ENCODE data around the gene PTPN11.
"Not testable (repeated sequence)": the region's sequence is repeated elsewhere in the genome, so short reads cannot be mapped to it uniquely, and the experiment has no call there.

Gene PTPN11

DNA sequence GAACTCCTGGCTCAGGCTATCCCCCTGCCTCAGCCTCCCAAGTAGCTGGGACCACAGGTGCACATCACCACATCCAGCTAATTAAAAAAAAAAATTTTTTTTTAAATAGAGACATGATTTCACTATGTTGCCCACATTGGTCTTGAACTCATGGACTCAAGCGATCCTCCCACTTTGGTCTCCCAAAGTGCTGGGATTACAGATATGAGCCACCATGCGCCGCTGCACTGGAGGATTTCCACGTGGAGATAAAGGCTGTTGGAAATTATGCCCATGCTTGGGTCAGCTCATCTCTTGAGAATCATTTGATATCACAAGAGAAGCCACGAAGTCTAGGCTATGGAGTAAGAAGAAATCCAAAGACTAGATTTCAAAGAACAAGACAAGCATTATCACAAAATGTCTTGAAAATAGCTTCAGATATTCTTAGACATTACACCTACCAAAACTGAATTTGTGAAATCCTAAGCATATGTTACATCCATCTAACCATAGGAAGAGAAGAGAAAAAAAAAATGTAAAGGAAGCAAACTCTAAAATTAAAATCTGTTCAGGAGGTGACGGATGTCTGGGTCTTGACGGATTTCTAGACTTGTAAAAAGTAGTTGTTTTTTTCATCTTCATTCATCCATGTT lies 99.1 kb downstream of the PTPN11 start:
- no peak for DNase-seq

DNA sequence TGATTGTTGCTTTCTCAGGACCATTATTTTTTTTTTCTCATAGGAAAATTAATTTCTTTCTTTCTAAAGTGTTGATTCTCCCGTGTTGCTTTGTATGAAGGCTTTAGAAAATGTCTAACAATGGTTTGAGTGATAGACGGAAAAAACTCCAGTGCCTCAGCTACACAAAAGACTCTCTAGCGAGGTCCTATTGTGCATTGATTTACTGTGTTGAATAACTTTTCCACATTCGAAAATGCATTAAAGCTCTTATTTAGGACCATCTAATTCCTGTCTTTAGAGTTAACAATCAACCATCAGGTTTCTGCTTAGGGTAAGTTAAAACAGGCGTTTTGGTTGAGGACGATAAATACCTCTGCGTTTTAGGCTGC lies 99.6 kb downstream of the PTPN11 start:
- DNase-seq, result no peak

DNA sequence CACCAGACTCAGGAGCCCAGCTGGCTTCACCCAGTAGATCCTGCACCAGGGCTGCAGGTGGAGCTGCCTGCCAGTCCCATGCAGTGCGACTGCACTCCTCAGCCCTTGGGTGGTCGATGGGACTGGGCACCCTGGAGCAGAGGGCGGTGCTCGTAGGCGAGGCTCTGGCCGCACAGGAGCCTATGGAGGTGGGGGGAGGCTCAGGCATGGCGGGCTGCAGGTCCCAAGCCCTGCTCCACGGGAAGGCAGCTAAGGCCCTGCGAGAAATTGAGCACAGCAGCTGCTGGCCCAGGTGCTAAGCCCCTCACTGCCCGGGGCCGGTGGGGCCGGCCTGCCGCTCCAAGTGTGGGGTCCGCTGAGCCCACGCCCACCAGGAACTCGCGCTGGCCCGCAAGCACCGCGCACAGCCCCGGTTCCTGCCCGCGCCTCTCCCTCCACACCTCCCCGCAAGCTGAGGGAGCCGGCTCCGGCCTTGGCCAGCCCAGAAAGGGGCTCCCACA lies 101.1 kb downstream of the PTPN11 start:
- DNase-seq, result not testable (repeated sequence)

DNA sequence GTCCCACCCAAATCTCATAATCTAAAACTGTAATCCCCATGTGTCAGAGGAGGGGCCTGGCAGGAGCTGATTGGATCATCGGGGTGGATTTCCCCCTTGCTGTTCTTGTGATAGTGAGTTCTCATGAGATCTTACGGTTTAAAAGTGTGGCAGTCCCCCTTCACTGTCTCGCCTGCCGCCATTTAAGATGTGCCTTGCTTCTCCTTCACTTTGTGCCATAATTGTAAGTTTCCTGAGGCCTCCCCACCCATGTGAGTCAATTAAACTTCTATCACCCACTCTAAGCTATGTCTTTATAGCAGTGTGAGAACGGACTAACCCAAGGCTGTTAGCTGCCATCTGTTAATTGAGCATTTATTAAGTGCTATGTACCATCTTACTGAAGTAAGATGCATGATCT lies 105.1 kb downstream of the PTPN11 start:
- DNase-seq, result no peak

DNA sequence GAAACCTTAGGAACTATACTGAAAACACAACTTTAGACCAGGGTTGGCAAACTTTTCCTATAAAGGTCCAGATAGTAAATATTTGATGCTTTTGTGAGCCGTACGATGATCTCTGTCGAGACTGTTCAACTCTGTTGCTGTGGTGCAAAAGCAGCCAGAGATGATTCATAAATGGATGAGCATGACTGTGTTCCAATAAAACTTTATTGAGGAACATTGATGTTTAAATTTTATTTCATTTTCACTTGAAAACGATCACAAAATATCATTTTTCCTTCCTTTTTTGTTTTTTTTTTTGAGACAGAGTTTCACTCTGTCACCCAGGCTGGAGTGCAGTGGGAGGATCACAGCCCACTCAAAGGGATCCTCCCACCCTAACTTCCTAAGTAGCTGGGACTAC lies 105.5 kb downstream of the PTPN11 start:
- DNase-seq, result no peak

DNA sequence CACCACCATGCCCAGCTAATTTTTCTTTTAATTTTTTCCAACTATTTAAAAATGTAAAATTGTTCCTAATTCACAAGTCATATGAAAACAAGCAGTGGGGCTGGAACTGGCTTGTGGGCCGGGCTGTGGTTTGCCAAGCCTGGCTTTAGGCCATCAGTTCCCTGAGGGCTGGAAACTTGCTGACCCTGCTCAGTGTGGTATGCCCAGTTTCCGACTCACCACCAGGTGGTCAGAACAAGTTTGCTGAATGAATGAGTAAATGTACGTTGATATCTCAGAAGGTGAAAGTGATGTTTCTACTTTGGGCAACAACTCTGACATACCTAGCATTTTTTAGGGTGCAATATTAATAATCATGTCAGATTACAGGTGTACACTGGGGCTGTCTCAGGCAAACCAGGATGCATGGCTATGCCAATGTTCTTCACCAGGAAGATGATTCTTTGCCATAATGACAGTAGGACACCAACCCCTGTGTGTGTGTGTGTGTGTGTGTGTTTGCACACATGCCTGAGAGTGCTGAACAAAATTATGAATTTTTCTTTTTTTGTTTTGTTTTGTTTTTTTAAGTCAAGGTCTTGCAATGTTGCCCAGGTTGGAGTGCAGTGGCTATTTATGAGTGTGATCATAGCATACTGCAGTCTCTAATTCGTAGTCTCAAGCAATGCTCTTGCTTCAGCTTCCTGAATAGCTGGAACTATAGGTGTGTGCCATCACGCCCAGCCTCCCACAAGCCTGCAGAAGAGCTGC lies 106.1 kb downstream of the PTPN11 start:
- no peak for DNase-seq

DNA sequence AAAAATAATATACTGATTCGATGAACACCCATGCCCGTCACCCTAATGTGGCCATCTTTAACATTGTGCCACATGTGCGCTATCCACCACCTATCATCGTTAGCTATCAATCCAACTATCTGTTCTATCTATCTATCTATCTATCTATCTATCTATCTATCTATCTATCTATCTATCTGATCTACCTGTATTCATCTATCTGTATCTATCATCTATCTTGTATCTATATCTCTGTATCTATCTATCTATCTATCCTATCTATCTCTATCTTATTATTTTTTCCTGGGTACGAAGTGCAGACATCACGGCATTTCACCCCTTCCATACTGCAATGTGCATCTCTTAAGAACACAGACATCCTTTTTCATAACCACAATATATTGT lies 106.7 kb downstream of the PTPN11 start:
- DNase-seq, result no peak

DNA sequence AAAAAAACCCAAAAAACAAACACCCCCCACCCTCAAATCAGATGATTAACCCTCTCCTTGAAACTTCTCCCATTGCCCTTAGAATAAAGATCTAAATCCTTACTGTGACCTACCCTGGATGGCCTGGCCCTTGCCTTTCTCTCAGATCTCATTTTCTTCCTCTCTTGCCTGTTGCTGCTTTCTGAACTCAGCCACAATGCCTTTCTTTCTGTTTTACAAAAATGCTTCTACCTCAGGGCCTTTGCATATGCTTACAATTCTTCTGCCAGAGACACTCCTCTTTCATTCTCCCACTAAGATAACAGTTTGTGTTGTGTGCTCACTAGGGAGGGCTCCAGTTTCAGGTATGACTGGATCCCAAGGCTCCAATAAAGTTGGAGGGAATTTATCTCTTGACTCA lies 108.3 kb downstream of the PTPN11 start:
- no peak for DNase-seq

DNA sequence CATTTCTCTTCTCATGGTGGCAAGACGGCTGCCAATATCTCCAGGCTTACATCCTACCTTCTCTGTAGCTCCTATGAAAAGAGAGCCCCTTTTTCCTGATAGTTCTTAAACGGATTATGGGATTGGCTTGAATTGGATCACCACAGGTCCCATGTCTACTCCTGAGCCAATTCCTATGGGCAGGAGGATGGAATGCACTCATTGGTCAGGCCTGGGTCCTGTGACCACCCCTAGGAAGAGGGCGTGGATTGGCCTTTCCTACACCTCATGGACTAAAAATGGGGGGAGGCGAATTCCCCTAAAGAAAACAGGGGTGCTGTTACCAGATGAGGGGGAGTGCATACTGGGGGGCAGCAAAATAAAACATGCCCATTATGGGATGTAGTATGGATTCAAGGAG lies 108.8 kb downstream of the PTPN11 start:
- DNase-seq, result no peak

DNA sequence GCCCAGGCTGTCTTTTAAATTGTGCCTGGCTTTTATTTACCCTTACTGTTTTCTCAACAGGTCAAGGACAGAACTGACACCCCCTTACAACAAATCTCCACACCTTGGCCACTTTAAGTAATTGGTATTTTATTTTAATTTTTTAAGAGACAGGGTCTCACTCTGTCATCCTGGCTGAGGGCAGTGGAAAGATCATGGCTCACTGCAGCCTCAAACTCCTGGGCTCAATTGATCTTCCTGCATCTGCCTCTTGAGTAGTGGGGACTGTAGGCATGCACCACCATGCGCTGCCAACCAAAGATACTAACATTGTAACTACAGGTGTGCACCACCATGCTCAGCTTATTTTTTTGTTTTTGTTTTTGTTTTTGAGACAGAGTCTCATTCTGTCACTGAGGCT lies 109.8 kb downstream of the PTPN11 start:
- DNase-seq, result no peak

DNA sequence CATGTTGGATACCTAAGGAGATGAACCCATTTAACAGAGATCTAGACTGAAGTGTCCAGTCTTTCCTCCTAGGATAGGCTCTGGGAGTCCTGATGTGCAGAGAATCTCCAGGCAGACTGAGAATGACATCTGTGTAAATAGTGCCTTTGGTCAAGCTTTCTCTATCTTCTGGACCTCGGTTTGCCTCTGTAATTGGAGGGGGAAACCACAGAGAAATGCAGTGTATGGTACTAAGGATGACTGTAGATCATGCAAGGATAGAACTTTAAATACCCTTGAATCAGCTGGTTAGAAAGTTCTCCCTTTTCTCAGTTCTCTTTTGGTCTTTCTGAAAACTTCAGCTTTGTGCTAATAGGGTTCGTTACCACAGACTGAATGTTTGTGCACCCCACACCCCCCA lies 112.2 kb downstream of the PTPN11 start:
- DNase-seq, result no peak

DNA sequence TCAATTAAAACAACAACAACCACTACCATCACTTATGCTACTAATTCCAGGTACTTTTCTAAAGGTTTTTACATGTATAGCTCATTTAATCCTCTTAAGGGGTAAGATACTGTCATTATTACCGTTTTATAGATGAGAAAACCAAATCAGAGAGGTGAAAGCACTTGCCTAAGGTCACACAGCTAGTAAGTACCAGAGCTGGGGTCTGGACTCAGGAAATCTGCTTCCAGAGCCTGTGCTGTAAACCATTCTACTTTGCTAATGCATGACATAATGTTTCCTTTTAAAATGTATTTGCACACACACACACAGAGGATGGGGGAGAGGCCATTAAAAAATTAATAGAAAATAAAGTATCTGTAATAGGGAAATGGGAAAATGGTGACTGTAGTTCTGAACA lies 113.4 kb downstream of the PTPN11 start:
- no peak for DNase-seq

DNA sequence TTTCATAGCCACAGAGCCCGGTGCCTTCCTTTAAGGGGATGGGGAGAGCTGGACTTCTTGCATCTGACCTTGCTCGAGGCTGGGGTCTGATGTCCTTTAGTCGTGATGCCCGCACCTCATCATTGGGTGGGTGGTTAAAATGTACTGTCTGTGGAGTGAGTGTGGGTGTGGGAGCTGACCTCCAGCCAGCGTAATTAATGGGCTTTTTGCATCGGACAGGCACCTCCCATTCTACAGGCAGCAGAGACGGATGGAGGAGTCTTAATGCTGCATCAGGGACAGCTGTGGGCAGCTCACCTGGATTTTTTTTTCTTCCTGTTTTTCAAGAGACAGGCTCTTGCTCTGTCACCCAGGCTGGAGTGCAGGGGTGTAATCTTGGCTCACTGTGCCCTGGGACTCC lies 114.8 kb downstream of the PTPN11 start:
- DNase-seq, result no peak

DNA sequence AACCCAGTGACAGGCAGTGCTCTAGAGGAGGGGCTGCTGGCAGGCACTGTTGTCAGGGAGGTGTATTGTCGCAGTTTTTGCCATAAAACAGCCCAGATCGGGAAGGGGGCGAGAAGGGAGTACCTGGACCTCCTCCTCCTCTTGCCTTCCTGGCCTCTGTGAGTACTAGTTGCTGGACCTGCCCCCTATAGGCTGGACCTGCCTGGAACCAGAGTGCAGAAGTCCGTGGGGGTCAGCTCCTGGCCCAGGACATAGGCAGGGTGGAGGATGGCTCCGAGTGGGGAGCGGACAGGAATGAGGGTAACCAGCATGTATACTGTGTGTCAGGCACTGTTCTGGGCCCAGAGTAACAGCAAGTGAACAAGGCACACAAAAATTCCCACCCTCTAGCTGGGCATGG lies 116.3 kb downstream of the PTPN11 start:
- DNase-seq, result no peak

DNA sequence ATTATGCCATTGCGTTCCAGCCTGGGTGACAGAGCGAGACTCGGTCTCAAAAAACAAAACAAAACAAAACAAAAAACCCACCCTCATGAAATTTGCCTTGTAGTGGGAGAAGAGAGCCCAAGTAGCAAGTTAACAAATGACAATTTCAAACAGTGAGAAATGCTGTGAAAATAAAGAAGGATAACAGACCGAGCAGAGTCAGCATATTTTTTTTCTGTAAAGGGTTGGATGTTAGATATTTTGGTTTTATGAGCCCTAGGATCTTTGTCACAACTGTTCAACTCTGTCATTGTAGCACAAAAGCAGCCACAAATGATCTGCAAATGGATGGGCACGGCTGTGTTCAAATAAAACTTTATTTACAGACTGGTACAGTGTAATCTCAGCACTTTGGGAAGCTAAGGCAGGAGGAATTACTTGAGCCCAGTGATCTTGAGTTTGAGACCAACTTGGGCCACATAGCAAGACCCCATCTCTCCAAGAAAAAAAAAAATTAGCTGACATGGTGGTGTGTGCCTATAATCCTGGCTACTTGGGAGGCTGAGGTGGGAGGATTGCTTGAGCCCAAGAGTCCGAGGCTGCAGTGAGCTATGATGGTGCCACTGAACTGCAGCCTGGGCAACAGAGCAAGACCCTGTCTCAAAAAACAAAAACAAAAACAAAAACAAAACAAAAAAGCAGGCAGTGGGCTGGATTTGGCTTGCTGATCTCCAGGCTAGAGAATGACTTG lies 117.1 kb downstream of the PTPN11 start:
- DNase-seq, result no peak

DNA sequence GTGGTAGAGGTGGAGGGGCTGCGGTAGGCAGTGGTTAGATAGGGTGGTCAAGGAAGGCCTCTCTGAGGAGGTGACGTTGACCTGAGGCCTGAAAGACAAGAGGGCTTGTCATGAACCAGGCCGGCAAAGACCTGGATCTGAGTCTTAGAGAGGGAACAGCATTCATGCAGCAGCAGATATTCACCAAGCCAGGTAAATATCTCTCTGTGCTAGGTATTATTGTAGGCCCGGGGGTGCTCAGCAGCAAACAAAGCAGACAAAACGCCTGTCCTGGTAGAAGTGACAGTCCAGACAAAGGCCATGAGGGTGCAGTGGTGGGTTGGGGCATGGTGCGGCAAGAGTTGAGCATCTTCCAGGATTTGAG lies 117.6 kb downstream of the PTPN11 start:
- no peak for DNase-seq

DNA sequence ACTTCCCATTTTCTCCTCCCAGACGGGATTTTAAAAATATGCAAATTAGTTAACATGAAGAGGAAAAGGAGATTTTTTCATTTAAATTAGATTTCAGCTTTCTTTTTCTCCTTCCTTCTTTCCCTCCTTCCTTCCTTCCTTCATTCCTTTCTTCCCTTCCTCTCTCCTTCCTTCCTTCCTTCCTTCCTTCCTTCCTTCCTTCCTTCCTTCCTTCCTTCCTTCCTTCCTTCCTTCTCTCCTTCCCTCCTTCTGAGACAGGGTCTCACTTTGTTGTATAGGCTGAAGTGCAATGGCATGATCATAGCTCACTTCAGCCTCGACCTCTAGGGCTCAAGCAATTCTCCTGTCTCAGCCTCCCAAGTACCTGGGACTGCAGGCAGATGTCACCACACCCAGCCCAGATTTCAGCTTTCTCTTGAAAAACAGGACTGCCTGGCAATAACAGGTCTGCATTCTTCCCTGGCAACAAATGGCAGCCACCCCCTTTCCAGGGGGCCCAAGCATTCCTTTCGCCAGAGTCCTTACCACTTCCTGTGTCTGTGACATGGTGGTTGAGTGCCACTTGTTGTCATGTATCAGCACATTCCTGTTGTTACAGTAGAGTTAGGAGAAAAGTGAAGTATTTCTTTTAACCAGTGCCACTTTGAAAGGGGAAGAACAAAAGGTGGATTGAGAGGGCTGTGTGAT lies 119.1 kb downstream of the PTPN11 start:
- no peak for DNase-seq

DNA sequence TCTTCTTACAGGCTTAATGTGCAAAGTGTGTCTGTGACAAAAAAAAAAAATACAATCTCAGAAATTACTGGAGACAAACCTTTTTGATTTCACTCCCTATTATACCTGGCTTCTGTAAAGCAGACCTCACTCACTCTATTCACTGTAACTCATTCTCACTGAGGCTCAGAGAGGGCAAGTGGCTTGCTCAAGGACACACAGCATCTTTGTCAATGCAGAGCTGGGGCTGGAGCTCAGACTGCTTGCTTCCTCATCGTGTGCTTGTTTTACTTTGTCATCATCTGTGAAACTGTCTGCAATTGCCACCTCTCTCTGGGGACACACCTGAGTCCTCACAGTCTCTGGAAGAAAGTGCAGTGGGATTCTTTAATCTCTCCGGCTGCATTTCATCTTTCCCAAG lies 120.0 kb downstream of the PTPN11 start:
- no peak for DNase-seq

DNA sequence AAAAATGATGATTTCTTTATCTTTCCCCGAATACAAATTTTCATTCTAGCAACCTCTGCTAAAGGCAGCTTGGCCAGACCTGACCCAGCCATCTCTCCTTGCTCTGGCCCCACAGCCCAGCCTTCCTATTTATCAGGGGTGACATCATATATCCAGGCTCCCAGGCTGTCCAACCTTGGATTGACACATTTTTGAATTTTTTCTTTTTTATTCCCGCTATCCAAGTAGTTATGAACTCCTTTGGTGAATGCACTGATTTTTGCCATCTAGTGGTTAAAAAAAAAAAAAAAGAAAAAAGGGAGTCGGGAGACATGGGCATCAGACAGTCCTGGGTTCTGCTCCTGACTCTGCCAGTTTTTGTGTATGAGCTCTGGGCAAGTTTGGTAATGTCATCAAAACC lies 120.5 kb downstream of the PTPN11 start:
- no peak for DNase-seq

DNA sequence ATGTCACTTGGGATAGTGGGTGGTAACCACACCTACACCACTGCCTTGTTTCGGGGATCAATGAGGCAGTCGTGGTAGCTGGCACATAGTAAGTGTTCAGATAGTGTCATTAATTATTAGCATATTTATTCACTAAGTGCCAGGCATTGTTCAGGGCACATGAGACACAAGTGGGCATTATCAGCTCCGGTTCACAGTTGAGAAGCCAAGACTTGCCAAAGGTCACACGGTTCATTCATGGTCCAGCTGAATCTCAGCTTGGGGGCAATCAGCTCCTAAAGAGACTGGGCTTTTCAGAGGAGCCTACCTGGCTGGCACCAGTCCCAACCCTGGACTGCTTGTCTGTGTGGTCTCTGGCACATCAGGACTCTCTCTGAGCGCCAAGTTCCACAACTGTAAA lies 121.3 kb downstream of the PTPN11 start:
- DNase-seq, result no peak

DNA sequence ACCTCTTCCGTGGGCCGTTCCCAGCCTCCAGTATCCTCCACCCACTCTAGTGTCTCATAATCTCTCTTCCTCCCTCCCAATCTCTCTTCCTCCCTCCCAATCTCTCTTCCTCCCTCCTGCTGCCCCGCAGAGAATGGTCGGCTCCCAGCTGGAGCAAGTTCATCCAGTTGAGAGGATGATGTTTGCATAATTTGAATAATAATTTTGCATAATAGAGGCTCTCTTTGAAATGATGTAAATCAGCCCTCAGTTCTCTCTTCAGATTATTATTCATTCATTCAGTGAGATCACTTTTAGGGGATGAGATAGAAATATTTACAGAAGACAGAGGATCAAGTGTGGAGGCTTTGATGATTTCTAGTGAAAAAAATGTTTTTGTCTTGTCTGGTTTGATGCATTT lies 125.0 kb downstream of the PTPN11 start:
- DNase-seq, result no peak

DNA sequence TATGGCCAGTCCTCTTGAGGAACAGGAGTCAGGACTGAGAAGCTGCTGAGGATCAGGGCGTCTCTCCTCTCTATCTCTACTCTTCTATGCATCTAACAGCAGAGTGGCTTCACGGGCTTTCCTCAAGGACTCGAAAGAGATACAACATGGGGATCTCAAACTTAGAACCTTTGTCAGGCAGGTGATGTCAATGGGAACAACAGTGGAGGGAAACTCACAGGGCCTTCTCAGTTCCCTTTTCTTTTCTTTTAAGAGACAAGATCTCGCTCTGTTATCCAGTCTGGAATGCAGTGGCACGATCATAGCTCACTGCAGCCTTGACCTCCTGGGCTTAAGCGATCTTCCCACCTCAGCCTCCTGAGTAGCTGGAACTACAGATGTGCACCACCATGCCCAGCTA lies 127.6 kb downstream of the PTPN11 start:
- DNase-seq, result no peak

DNA sequence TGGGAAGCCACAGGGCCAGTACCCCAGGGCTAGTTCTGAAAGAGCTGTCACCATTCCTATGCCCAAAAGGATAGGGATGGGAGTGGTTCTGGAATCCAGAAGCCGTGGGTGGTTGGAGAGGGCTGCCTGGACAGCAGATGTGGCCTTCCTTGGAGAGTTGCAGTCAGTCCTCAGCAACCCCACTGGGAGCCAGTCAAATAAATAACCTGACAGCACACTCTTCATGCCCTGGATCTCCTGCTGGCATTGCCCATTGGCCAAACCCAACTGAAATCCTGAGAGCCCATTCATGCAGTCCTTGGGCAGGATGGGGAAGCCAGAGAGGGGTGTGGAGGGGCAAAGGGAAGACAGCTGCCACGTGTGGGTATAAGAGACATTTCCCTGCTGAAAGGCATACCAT lies 128.2 kb downstream of the PTPN11 start:
- no peak for DNase-seq

DNA sequence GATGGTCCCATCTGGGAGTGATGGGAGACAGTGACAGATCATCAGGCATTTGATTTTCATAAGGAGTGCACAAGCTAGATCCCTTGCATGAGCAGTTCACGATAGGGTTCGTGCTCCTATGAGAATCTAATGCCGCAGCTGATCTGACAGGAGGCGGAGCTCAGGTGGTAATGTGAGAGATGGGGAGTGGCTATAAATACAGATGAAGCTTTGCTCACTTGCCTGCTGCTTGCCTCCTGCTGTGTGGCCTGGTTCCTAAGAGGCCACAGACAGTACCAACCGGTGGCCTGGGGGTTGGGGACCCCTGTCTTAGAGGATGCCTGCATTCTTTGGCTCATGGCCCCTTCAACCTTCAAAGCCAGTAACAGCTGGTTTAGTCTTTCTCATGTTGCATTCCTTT lies 130.3 kb downstream of the PTPN11 start:
- DNase-seq, result no peak

Data from stimulated activated naive CD4-positive, alpha-beta T cell (primary cell).